SK-N-SH (cell line): ENCODE data around the gene PROSER3. TPM values are rescaled to one million over a fixed set of nuclear protein-coding genes. Genes with fewer than 3 reads are reported as not detected.

Experiments
- CTCF ChIA-PET: fragments of 300-600, 350-600 bp; formaldehyde crosslinking; extraction: SDS; loops from one replicate; lab custom pipeline; 2021; lab: Yijun Ruan, JAX
- POLR2A ChIA-PET: fragments of 350-600 bp; sonication (Branson Sonifier 250); formaldehyde crosslinking; extraction: SDS; loops from one replicate; lab custom pipeline; 2020; ENCODE audit warnings: antibody characterized with exemption, inconsistent platforms; lab: Yijun Ruan, JAX
- DNase-seq: peaks from one replicate; pipeline ENCODE4 v3.0.0; 2012
- H2AFZ ChIP-seq: fragments of 200-600 bp; sonication (generic); 2 replicates; pipeline ENCODE4 v1.8.1; 2016; ENCODE audit warnings: antibody characterized with exemption, mild to moderate bottlenecking, low read depth
- H3F3A ChIP-seq: fragments of 200-600 bp; sonication (generic); replicated peaks from 2 replicates; pipeline ENCODE3; 2016; ENCODE audit warnings: antibody characterized with exemption, mild to moderate bottlenecking; ENCODE audit not compliant: insufficient read depth
- H3K27ac ChIP-seq, 2 experiments: fragments of 200-500 bp in 1 of 2; fragments of 200-600 bp in 1 of 2; sonication (Bioruptor generic) in 1 of 2; sonication (generic), shearing (Covaris generic) in 1 of 2; 2 replicates each; pipeline versions ENCODE4 v1.5.1 to v1.6.1; 2014 to 2016; ENCODE audit warnings: low read depth in 2 of 2, inconsistent platforms in 1 of 2, low read length in 1 of 2, mild to moderate bottlenecking in 1 of 2, mixed read lengths in 1 of 2
- H3K27me3 ChIP-seq: fragments of 200-600 bp; sonication (generic), shearing (Covaris generic); 2 replicates; pipeline ENCODE4 v1.6.1; 2016; ENCODE audit warnings: mixed run types; ENCODE audit not compliant: insufficient read depth
- H3K36me3 ChIP-seq, 2 experiments: fragments of 200-500 bp in 1 of 2; fragments of 200-600 bp in 1 of 2; sonication (Bioruptor generic) in 1 of 2; sonication (generic) in 1 of 2; replicated peaks in 1 of 2; 2 replicates each; pipeline versions ENCODE3 to v1.5.1; 2014 to 2016; ENCODE audit warnings: low read length in 1 of 2, mild to moderate bottlenecking in 1 of 2; ENCODE audit not compliant: insufficient read depth in 2 of 2, control insufficient read depth in 1 of 2
- H3K4me1 ChIP-seq, 2 experiments: fragments of 200-500 bp in 1 of 2; fragments of 200-600 bp in 1 of 2; sonication (Bioruptor generic) in 1 of 2; sonication (generic), shearing (Covaris generic) in 1 of 2; 2 replicates each; pipeline versions ENCODE4 v1.5.1 to v1.6.1; 2014 to 2016; ENCODE audit warnings: low read depth in 1 of 2, low read length in 1 of 2, mixed run types in 1 of 2; ENCODE audit not compliant: insufficient read depth in 2 of 2, control insufficient read depth in 1 of 2
- H3K4me2 ChIP-seq: fragments of 200-600 bp; sonication (generic), shearing (Covaris generic); 2 replicates; pipeline ENCODE4 v1.6.1; 2017; ENCODE audit warnings: mixed run types
- H3K4me3 ChIP-seq, 2 experiments: fragments of 200-500 bp in 1 of 2; fragments of 200-600 bp in 1 of 2; sonication (Bioruptor generic) in 1 of 2; sonication (generic), shearing (Covaris generic) in 1 of 2; 2 replicates each; pipeline versions ENCODE4 v1.5.1 to v1.8.1; 2014 to 2016; ENCODE audit warnings: low read depth in 2 of 2, inconsistent platforms in 1 of 2, low read length in 1 of 2, mild to moderate bottlenecking in 1 of 2, mixed read lengths in 1 of 2, moderate library complexity in 1 of 2
- H3K79me2 ChIP-seq: fragments of 200-600 bp; sonication (generic); 2 replicates; pipeline ENCODE4 v1.8.1; 2017; ENCODE audit warnings: mild to moderate bottlenecking; ENCODE audit not compliant: insufficient read depth
- H3K9ac ChIP-seq: fragments of 200-600 bp; sonication (generic); 2 replicates; pipeline ENCODE4 v1.6.1; 2017; ENCODE audit warnings: mixed run types
- H3K9me2 ChIP-seq: fragments of 200-600 bp; sonication (generic); 2 replicates; pipeline ENCODE4 v1.6.1; 2017; ENCODE audit warnings: mixed run types
- H3K9me3 ChIP-seq: fragments of 200-600 bp; sonication (generic); 2 replicates; pipeline ENCODE4 v1.6.1; 2017; ENCODE audit warnings: mixed run types, mild to moderate bottlenecking, moderate library complexity
- H4K20me1 ChIP-seq: fragments of 200-600 bp; sonication (generic); 2 replicates; pipeline ENCODE4 v1.6.1; 2017; ENCODE audit warnings: mild to moderate bottlenecking, mixed run types; ENCODE audit not compliant: insufficient read depth
- CHD2 ChIP-seq: fragments of 150-350 bp; IDR thresholded peaks from 2 replicates; pipeline ENCODE4 v1.6.1; 2018; ENCODE audit warnings: low read length; ENCODE audit not compliant: partially characterized antibody
- EZH2phosphoT487 ChIP-seq: fragments of 200-600 bp; sonication (generic); IDR thresholded peaks from 2 replicates; pipeline ENCODE4 v1.6.1; 2017; ENCODE audit warnings: low read depth, mixed run types, mild to moderate bottlenecking, antibody characterized with exemption, moderate library complexity, borderline replicate concordance
- FOSL2 ChIP-seq: IDR thresholded peaks from 2 replicates; pipeline ENCODE4 v1.4.0; 2012; ENCODE audit warnings: low read depth, mild to moderate bottlenecking, moderate library complexity, borderline replicate concordance
- FOXJ3 ChIP-seq: sonication (generic); formaldehyde crosslinking; IDR thresholded peaks from 2 replicates; pipeline ENCODE4 v1.5.1; 2020; ENCODE audit warnings: mild to moderate bottlenecking, missing genetic modification reagents
- FOXM1 ChIP-seq: IDR thresholded peaks from 2 replicates; pipeline ENCODE4 v1.4.0; 2012; ENCODE audit warnings: low read depth, mild to moderate bottlenecking
- IRF3 ChIP-seq: fragments of 150-350 bp; IDR thresholded peaks from 2 replicates; pipeline ENCODE4 v1.6.1; 2016; ENCODE audit warnings: mild to moderate bottlenecking, low read depth, low read length
- MAX ChIP-seq: IDR thresholded peaks from 2 replicates; pipeline ENCODE4 v1.4.0; 2012; ENCODE audit warnings: low read depth
- NRF1 ChIP-seq: IDR thresholded peaks from 2 replicates; pipeline ENCODE4 v1.6.1; 2012; ENCODE audit warnings: low read depth, mild to moderate bottlenecking, low read length
- PBX3 ChIP-seq: IDR thresholded peaks from 2 replicates; pipeline ENCODE4; 2012
- POLR2AphosphoS5 ChIP-seq: IDR thresholded peaks from 2 replicates; pipeline ENCODE4 v1.6.1; 2012; ENCODE audit warnings: low read depth, low read length
- RAD21 ChIP-seq: IDR thresholded peaks from 2 replicates; pipeline ENCODE4 v1.6.1; 2012; ENCODE audit warnings: mild to moderate bottlenecking, low read length
- RFX5 ChIP-seq: IDR thresholded peaks from 2 replicates; pipeline ENCODE4 v1.6.1; 2012; ENCODE audit warnings: mild to moderate bottlenecking, improper control_type of control experiment, low read length
- RXRA ChIP-seq: IDR thresholded peaks from 2 replicates; pipeline ENCODE4 v1.4.0; 2012; ENCODE audit warnings: low read depth, mild to moderate bottlenecking, borderline replicate concordance
- SIN3A ChIP-seq: IDR thresholded peaks from 2 replicates; pipeline ENCODE4 v1.6.1; 2012; ENCODE audit warnings: low read depth, mild to moderate bottlenecking, low read length, moderate library complexity, borderline replicate concordance
- TAF1 ChIP-seq: IDR thresholded peaks from 2 replicates; pipeline ENCODE4 v1.6.1; 2012; ENCODE audit warnings: low read depth, mild to moderate bottlenecking, low read length, moderate library complexity, borderline replicate concordance
- TCF12 ChIP-seq: IDR thresholded peaks from 2 replicates; pipeline ENCODE4 v1.4.0; 2012
- USF1 ChIP-seq: IDR thresholded peaks from 2 replicates; pipeline ENCODE4 v1.4.0; 2012; ENCODE audit warnings: low read depth, borderline replicate concordance
- USF2 ChIP-seq: fragments of 150-350 bp; IDR thresholded peaks from 2 replicates; pipeline ENCODE4 v1.6.1; 2017; ENCODE audit warnings: antibody characterized with exemption, low read length, low read depth, borderline replicate concordance
- YY1 ChIP-seq: IDR thresholded peaks from 2 replicates; pipeline ENCODE4 v1.4.0; 2012; ENCODE audit warnings: low read depth, mild to moderate bottlenecking
- ZBTB33 ChIP-seq: IDR thresholded peaks from 2 replicates; pipeline ENCODE4 v1.4.0; 2012; ENCODE audit warnings: low read depth, borderline replicate concordance
- WGBS: methylation state at CpG from one replicate; pipeline ENCODE4 v1.1.6; 2017; ENCODE audit warnings: low lambda C conversion rate; 5-methylcytosine and 5-hydroxymethylcytosine counted together
- polyA plus RNA-seq, 3 experiments: library from polyadenylated mRNA; depleted of rRNA; stranded (reverse); fragments of >200 nt; gene quantifications; 2 replicates each; pipeline ENCODE4 v1.2.3, GENCODE V29; 2012

Gene PROSER3
- polyA plus RNA-seq, 1 of the 3 experiments (the other 2 are of a cell fraction): 12.5 TPM

- no peak for TF ChIP-seq IRF3
- TF ChIP-seq PBX3: no peak
- TF ChIP-seq NRF1: no peak
- no peak for TF ChIP-seq RAD21
- TF ChIP-seq USF1: no peak
- TF ChIP-seq EZH2phosphoT487: no peak
- peak; percentile 54; the same call in 1 of the 2 replicates for TF ChIP-seq SIN3A
- TF ChIP-seq FOSL2: no peak
Measured at GRCh38 chr19:35744430-35745327, 13.3 kb upstream of the PROSER3 start (continued).

GRCh38 chr19:35745328-35746086 is 12.5 kb upstream of the PROSER3 start, which contains the start of the genes PSENEN and U2AF1L4:
Gene PSENEN, plus strand, starts transcription at chr19:35745651. Its CDS starts 280 bp downstream, at chr19:35745931.
Gene U2AF1L4, minus strand, starts transcription at chr19:35745418. Its CDS starts 27 bp downstream, at chr19:35745391.
- Histone ChIP-seq H3K9me2 (no peaks in the 10 kb centered on the region), H3K4me1 (peaks cover 13 to 24% of the 10 kb centered on the region in 2 experiments; a peak in 3 of 4 replicates), H3K4me3 (peak within 1 kb of the TSS; percentile 83 to 95), H3K4me2 (peak within 1 kb of the TSS; percentile 90), H3K27ac (peak within 1 kb of the TSS; percentile 97 to 98), H3K9me3 (no peaks in the 10 kb centered on the region), H3K79me2 (peaks cover 43% of the 10 kb centered on the region), H3F3A (peaks cover 19% of the 10 kb centered on the region), H3K9ac (peak within 1 kb of the TSS; percentile 90), H2AFZ (peak within 1 kb of the TSS; percentile 72), H3K36me3 (peaks cover 3 to 12% of the 10 kb centered on the region in 2 experiments), H3K27me3 (no peaks in the 10 kb centered on the region), H4K20me1 (no peaks in the 10 kb centered on the region)
- under 1% methylated on average over 21 of the region's 40 CpGs for WGBS
- POLR2A ChIA-PET: interaction anchor here (0.8 to 1.2 kb wide), 4 partner anchors 11 to 186 kb away, joined by 3 to 5 read pairs (median 3); partner anchors contain the start of genes HSPB6 and PROSER3
- CTCF ChIA-PET: interaction anchor here (1.2 to 2.4 kb wide), 5 partner anchors 10 to 74 kb away, joined by 3 to 11 read pairs (median 4); partner anchors contain the start of gene HSPB6
- DNase-seq: peak; percentile 86
- TF ChIP-seq SIN3A: no peak
- TF ChIP-seq ZBTB33: peak; percentile 86
- no peak for TF ChIP-seq USF1
- TF ChIP-seq RFX5: no peak
- peak; percentile 90 for TF ChIP-seq YY1
- no peak for TF ChIP-seq MAX
- peak; percentile 47 for TF ChIP-seq POLR2AphosphoS5
- TF ChIP-seq FOXJ3: no peak
- peak; percentile 97 for TF ChIP-seq NRF1
- 0 out of 2 replicates have a peak, but pooled peaks have one; percentile 54 for TF ChIP-seq TAF1
- TF ChIP-seq RXRA: no peak
- no peak for TF ChIP-seq FOXM1
- TF ChIP-seq TCF12: no peak
- TF ChIP-seq USF2: no peak
- TF ChIP-seq CHD2: peak; percentile 96
